Lower lobe of right lung (tissue), 2 donors: ENCODE results near the gene FBXL13. TPM values are rescaled to one million over a fixed set of nuclear protein-coding genes. Genes with fewer than 3 reads are reported as not detected.
A peak's percentile ranks its signal among the peaks of the same experiment; 100 is the strongest.

Experiments used
- ATAC-seq, 2 donors: fragments of 200-7000 bp; cut with Tn5 transposase; one replicate each; pipeline ENCODE4 v1.9.1; 2020 to 2022; ENCODE audit warnings: mild to moderate bottlenecking in 2 of 2, moderate library complexity in 2 of 2
- DNase-seq: peaks from one replicate; pipeline ENCODE4 v3.0.0-alpha.2; 2020
- H3K27ac ChIP-seq: fragments of 200-600 bp; one replicate; pipeline ENCODE4 v1.8.0; 2022
- H3K27me3 ChIP-seq: fragments of 200-600 bp; one replicate; pipeline ENCODE4 v1.8.0; 2022; ENCODE audit warnings: low read depth
- H3K36me3 ChIP-seq: fragments of 200-600 bp; one replicate; pipeline ENCODE4 v1.8.0; 2022; ENCODE audit warnings: mild to moderate bottlenecking
- H3K4me1 ChIP-seq: fragments of 200-600 bp; one replicate; pipeline ENCODE4 v1.8.0; 2022
- H3K4me3 ChIP-seq: fragments of 200-600 bp; one replicate; pipeline ENCODE4 v1.8.0; 2022; ENCODE audit warnings: mild to moderate bottlenecking
- H3K9me3 ChIP-seq: fragments of 200-600 bp; one replicate; pipeline ENCODE4 v1.8.0; 2022
- CTCF ChIP-seq: fragments of 200-600 bp; IDR thresholded peaks from one replicate; pipeline ENCODE4 v1.8.0; 2022; ENCODE audit warnings: antibody characterized with exemption, mild to moderate bottlenecking
- intact Hi-C: fragments of 100-400 bp; cut with DNase I; formaldehyde crosslinking; loops from one replicate; pipeline ENCODE4 v1.11.0; 2022
- total RNA-seq: library from RNA; stranded (reverse); fragmentation: NEBNext Ultra II Directional; extraction: Animal tissue kit (Norgen Biotek cat#: 25700); gene quantifications from one replicate; pipeline ENCODE4 v1.2.1, GENCODE V29; 2021
- donor health status: DM: no; HTN: yes; CAD: no; lungs with severe emphysema.

Gene FBXL13
- total RNA-seq, 1 donor from 2014 or later, result 3.4 TPM

- peaks cover 12% of the 10 kb centered on the region for H3K4me1 ChIP-seq
- H3K4me3 ChIP-seq, result no peak overlapping the region
- no peak for TF ChIP-seq CTCF
- ATAC-seq, result no peak
- H3K36me3 ChIP-seq, result no peaks in the 10 kb centered on the region
- H3K27me3 ChIP-seq, result no peaks in the 10 kb centered on the region
- no peaks in the 10 kb centered on the region for H3K9me3 ChIP-seq
- no peak overlapping the region for H3K27ac ChIP-seq
- intact Hi-C loops, result no loop called here
- DNase-seq, result no peak
These were observed 132.3 kb downstream of the FBXL13 start for GRCh38 chr7:102942181-102942866.

DNA sequence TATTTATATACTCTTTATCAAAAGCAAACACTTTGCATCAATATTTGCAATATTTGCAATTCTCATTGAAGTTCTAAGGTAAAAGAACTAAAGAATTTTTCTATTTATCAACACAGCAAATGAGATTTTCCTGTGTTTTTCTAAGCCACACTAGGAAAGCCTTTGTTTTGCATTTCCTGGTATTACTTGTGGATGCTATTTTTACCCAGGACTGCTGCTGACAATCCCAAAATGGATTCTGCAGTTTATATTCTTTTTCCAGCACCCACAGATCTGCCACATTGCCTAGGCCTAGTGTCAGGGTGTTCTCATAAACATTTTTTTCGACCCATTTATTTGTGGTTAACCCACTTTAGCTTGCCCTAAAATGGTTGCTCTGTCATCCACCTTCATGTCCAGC, 135.9 kb downstream of the FBXL13 start:
- Histone ChIP-seq H3K27ac (no peak overlapping the region), H3K27me3 (no peaks in the 10 kb centered on the region), H3K4me3 (no peak overlapping the region), H3K36me3 (no peaks in the 10 kb centered on the region), H3K4me1 (peaks cover 16% of the 10 kb centered on the region), H3K9me3 (no peaks in the 10 kb centered on the region)
- no peak for DNase-seq
- no peak for ATAC-seq
- intact Hi-C loops, result no loop called here
- no peak for TF ChIP-seq CTCF

GRCh38 chr7:102935450-102936115, 139.0 kb downstream of the FBXL13 start:
- TF ChIP-seq CTCF, result no peak
- Histone ChIP-seq H3K4me3 (no peak overlapping the region), H3K9me3 (no peaks in the 10 kb centered on the region), H3K27ac (no peak overlapping the region), H3K36me3 (no peaks in the 10 kb centered on the region), H3K4me1 (peaks cover 16% of the 10 kb centered on the region), H3K27me3 (no peaks in the 10 kb centered on the region)
- DNase-seq (no peak), ATAC-seq (no peak)
- intact Hi-C loops, result no loop called here

DNA sequence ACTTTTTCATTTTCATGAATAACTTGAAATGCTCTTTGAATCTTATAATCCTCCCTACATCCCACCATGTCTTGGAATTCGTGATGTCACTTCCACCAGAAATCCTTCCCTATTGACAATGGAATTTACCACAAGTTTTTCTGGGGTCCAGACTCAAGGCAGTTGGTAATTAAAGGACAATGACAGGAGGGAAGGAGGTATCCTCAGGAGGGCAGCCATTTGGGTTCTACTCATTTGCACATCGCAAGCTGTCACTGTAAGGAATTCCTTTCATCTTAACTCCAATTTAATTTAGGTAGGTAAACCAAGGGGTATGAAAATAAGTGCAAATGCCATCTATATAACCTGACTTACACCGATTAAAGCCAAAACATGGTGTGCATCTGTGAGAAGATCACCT, 139.9 kb downstream of the FBXL13 start:
- Histone ChIP-seq H3K36me3 (no peaks in the 10 kb centered on the region), H3K4me1 (peaks cover 16% of the 10 kb centered on the region), H3K4me3 (no peak overlapping the region), H3K27ac (peak overlapping the region; percentile 46), H3K9me3 (no peaks in the 10 kb centered on the region), H3K27me3 (no peaks in the 10 kb centered on the region)
- no peak for DNase-seq
- no peak for TF ChIP-seq CTCF
- intact Hi-C loops, result no loop called here
- ATAC-seq, result no peak

DNA sequence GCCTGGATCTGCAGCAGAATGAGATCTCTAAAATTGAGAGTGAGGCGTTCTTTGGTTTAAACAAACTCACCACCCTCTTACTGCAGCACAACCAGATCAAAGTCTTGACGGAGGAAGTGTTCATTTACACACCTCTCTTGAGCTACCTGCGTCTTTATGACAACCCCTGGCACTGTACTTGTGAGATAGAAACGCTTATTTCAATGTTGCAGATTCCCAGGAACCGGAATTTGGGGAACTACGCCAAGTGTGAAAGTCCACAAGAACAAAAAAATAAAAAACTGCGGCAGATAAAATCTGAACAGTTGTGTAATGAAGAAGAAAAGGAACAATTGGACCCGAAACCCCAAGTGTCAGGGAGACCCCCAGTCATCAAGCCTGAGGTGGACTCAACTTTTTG, 140.4 kb downstream of the FBXL13 start:
- intact Hi-C loops, result no loop called here
- ATAC-seq (no peak), DNase-seq (no peak)
- Histone ChIP-seq H3K27me3 (no peaks in the 10 kb centered on the region), H3K36me3 (no peaks in the 10 kb centered on the region), H3K4me1 (peaks cover 16% of the 10 kb centered on the region), H3K4me3 (no peak overlapping the region), H3K9me3 (no peaks in the 10 kb centered on the region), H3K27ac (peak overlapping the region; percentile 46)
- no peak for TF ChIP-seq CTCF
